Right lobe of liver (tissue), 4 donors: ENCODE data around the gene RNF11.

Experiments
- POLR2A ChIP-seq: fragments of 450-650 bp; IDR thresholded peaks from one replicate; pipeline ENCODE4 v1.6.1; 2017; ENCODE audit warnings: antibody characterized with exemption, mild to moderate bottlenecking
- TF ChIP-seq, protein P1 (sequence below), 4 donors: fragments of 200-600 bp in 3 of 4; fragments of 450-650 bp in 1 of 4; IDR thresholded peaks; one replicate each; pipeline versions ENCODE4 v1.5.1 to v1.8.0; 2016 to 2022; ENCODE audit warnings: antibody characterized with exemption in 4 of 4, mild to moderate bottlenecking in 2 of 4
- donor health status: DM: no; HTN: no; CAD: no.
- donor health status: DM: no; HTN: no; CAD: no.
- donor health status: DM: no; HTN: yes; CAD: no.

DNA sequence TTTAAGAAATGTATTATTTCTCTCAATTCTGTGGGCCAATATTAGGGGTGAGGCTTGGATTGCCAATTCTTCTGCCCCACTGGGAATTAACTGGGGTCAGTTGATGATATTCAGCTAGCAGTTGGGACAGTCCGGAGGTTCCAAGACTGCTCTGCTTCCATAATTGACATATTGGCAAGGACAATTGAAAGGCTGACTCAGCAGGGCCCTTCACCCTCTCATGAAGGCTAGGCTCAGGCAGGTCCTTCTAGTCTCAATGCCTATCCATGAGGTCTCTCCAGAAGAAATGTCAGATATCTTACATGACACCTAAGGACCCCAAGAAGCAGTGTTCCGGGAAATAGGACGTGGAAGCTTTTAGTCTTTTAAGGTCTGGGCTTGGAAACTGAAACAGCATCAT lies 13.3 kb upstream of the RNF11 start:
- TF ChIP-seq, protein P1, sequence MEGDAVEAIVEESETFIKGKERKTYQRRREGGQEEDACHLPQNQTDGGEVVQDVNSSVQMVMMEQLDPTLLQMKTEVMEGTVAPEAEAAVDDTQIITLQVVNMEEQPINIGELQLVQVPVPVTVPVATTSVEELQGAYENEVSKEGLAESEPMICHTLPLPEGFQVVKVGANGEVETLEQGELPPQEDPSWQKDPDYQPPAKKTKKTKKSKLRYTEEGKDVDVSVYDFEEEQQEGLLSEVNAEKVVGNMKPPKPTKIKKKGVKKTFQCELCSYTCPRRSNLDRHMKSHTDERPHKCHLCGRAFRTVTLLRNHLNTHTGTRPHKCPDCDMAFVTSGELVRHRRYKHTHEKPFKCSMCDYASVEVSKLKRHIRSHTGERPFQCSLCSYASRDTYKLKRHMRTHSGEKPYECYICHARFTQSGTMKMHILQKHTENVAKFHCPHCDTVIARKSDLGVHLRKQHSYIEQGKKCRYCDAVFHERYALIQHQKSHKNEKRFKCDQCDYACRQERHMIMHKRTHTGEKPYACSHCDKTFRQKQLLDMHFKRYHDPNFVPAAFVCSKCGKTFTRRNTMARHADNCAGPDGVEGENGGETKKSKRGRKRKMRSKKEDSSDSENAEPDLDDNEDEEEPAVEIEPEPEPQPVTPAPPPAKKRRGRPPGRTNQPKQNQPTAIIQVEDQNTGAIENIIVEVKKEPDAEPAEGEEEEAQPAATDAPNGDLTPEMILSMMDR (IDR thresholded peaks at IDR 0.05): no peak
- no peak for TF ChIP-seq POLR2A
